ENCODE results near the gene DGKG.

- TF ChIP-seq, protein P1, sequence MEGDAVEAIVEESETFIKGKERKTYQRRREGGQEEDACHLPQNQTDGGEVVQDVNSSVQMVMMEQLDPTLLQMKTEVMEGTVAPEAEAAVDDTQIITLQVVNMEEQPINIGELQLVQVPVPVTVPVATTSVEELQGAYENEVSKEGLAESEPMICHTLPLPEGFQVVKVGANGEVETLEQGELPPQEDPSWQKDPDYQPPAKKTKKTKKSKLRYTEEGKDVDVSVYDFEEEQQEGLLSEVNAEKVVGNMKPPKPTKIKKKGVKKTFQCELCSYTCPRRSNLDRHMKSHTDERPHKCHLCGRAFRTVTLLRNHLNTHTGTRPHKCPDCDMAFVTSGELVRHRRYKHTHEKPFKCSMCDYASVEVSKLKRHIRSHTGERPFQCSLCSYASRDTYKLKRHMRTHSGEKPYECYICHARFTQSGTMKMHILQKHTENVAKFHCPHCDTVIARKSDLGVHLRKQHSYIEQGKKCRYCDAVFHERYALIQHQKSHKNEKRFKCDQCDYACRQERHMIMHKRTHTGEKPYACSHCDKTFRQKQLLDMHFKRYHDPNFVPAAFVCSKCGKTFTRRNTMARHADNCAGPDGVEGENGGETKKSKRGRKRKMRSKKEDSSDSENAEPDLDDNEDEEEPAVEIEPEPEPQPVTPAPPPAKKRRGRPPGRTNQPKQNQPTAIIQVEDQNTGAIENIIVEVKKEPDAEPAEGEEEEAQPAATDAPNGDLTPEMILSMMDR (IDR thresholded peaks at IDR 0.05), result no peak
- TF ChIP-seq EZH2 (IDR thresholded peaks at IDR 0.05; ENCODE audit: borderline replicate concordance, insufficient read depth, low read depth, low read length, poor library complexity, severe bottlenecking), result no peak
Observed at GRCh38 chr3:186318135-186318534, 43.9 kb downstream of the DGKG start.

Measured in B cell (primary cell).